ENCODE data around the gene DCLRE1A. TPM values are rescaled to one million over a fixed set of nuclear protein-coding genes. Genes with fewer than 3 reads are reported as not detected.

Gene DCLRE1A
- total and polyA plus RNA-seq, 2 donors (not counting 1 experiment from before 2014, with no cell fraction given) = 1.4 to 2.4 TPM

- ATAC-seq (ENCODE audit: low read depth) = no peak
- H3K79me2 ChIP-seq (ENCODE audit: control insufficient read depth, insufficient read depth, low read length) = no peaks in the 10 kb centered on the region
- no peaks in the 10 kb centered on the region for H3K27me3 ChIP-seq (replicated peaks in 1 of 4; ENCODE audit: control extremely low read depth in 1 of 4, control insufficient read depth in 3 of 4, insufficient read depth in 4 of 4, low read length in 3 of 4)
- POLR2A ChIA-PET = no interaction called here
- peaks cover 0 to 38% of the 10 kb centered on the region in 2 experiments for H3K36me3 ChIP-seq (replicated peaks in 1 of 2; ENCODE audit: control extremely low read depth in 1 of 2, control insufficient read depth in 1 of 2, extremely low read depth in 1 of 2, insufficient read depth in 2 of 2, low read length in 1 of 2)
- H3K4me2 ChIP-seq (replicated peaks; ENCODE audit: low read depth, low read length, poor library complexity, severe bottlenecking) = no peak overlapping the region
- H3K27ac ChIP-seq (ENCODE audit: low read length in 2 of 2) = no peak overlapping the region
- TF ChIP-seq, protein P1, sequence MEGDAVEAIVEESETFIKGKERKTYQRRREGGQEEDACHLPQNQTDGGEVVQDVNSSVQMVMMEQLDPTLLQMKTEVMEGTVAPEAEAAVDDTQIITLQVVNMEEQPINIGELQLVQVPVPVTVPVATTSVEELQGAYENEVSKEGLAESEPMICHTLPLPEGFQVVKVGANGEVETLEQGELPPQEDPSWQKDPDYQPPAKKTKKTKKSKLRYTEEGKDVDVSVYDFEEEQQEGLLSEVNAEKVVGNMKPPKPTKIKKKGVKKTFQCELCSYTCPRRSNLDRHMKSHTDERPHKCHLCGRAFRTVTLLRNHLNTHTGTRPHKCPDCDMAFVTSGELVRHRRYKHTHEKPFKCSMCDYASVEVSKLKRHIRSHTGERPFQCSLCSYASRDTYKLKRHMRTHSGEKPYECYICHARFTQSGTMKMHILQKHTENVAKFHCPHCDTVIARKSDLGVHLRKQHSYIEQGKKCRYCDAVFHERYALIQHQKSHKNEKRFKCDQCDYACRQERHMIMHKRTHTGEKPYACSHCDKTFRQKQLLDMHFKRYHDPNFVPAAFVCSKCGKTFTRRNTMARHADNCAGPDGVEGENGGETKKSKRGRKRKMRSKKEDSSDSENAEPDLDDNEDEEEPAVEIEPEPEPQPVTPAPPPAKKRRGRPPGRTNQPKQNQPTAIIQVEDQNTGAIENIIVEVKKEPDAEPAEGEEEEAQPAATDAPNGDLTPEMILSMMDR (IDR thresholded peaks at IDR 0.05) = no peak
- no peak for TF ChIP-seq EZH2 (IDR thresholded peaks at IDR 0.05; ENCODE audit: borderline replicate concordance, insufficient read depth, low read depth, low read length, poor library complexity, severe bottlenecking)
- H3K4me3 ChIP-seq (ENCODE audit: control extremely low read depth in 1 of 5, extremely low read depth in 1 of 5, insufficient read depth in 1 of 5, low read depth in 2 of 5, low read length in 4 of 5) = no peak overlapping the region
- H3K9me3 ChIP-seq (ENCODE audit: control extremely low read depth in 1 of 3, control insufficient read depth in 2 of 3, insufficient read depth in 1 of 3, low read length in 2 of 3) = no peaks in the 10 kb centered on the region
- H3K9ac ChIP-seq (ENCODE audit: low read length) = no peak overlapping the region
- Mint-ChIP-seq H3K4me1 (no peaks in the 10 kb centered on the region), H3K9me3 (ENCODE audit: insufficient read depth) (no peaks in the 10 kb centered on the region), H3K27me3 (no peaks in the 10 kb centered on the region), H3K4me3 (no peak overlapping the region), H3K27ac (no peak overlapping the region)
- CTCF ChIA-PET = interaction anchor here (0.6 kb wide), 1 partner anchor 13 kb away, joined by 3 read pairs; no protein-coding TSS in a partner anchor
- 40% methylated on average over 1 of the region's 4 CpGs for WGBS (ENCODE audit: insufficient coverage)
- intact Hi-C loops (cut with micrococcal nuclease) = no loop called here
- H4K20me1 ChIP-seq (ENCODE audit: control insufficient read depth, insufficient read depth, low read length, poor library complexity, severe bottlenecking) = peaks cover 6% of the 10 kb centered on the region
- no peaks in the 10 kb centered on the region for H3K4me1 ChIP-seq (ENCODE audit: control insufficient read depth in 2 of 2, insufficient read depth in 2 of 2, low read length in 2 of 2)
- DNase-seq = no peak
- no peak overlapping the region for H2AFZ ChIP-seq (ENCODE audit: insufficient read depth, low read depth, low read length, poor library complexity, severe bottlenecking)
These were observed 36.9 kb upstream of the DCLRE1A start for GRCh38 chr10:113890769-113891168.

DNA sequence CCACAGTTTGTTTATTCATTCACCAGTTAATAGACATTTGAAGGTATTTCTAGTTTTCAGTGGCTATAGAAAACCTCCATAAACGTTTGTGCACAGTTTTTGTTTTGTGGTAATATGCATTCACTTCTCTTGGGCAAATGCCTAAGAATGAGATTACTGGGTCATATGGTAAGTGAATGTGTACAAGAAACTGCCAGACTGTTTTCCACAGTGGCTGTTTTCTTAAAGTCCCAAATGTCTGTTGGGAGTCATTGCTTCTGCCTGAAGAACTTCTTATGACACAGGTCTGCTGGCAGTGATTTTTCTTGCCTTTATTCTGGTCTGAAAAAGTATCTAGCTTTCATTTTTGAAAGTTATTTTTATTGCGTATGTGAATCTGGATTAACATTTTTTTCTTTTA lies 36.0 kb upstream of the DCLRE1A start:
- Mint-ChIP-seq H3K27me3 (no peaks in the 10 kb centered on the region), H3K4me3 (no peak overlapping the region), H3K27ac (no peak overlapping the region), H3K4me1 (no peaks in the 10 kb centered on the region), H3K9me3 (ENCODE audit: insufficient read depth) (no peaks in the 10 kb centered on the region)
- DNase-seq = no peak
- peaks cover 2 to 42% of the 10 kb centered on the region in 2 experiments for H3K36me3 ChIP-seq (replicated peaks in 1 of 2; ENCODE audit: control extremely low read depth in 1 of 2, control insufficient read depth in 1 of 2, extremely low read depth in 1 of 2, insufficient read depth in 2 of 2, low read length in 1 of 2)
- no peak overlapping the region for H3K4me2 ChIP-seq (replicated peaks; ENCODE audit: low read depth, low read length, poor library complexity, severe bottlenecking)
- no peaks in the 10 kb centered on the region for H3K9me3 ChIP-seq (ENCODE audit: control extremely low read depth in 1 of 3, control insufficient read depth in 2 of 3, insufficient read depth in 1 of 3, low read length in 2 of 3)
- no peak for ATAC-seq (ENCODE audit: low read depth)
- CTCF ChIA-PET = no interaction called here
- H3K4me1 ChIP-seq (ENCODE audit: control insufficient read depth in 2 of 2, insufficient read depth in 2 of 2, low read length in 2 of 2) = no peaks in the 10 kb centered on the region
- H2AFZ ChIP-seq (ENCODE audit: insufficient read depth, low read depth, low read length, poor library complexity, severe bottlenecking) = no peak overlapping the region
- POLR2A ChIA-PET = no interaction called here
- H3K9ac ChIP-seq (ENCODE audit: low read length) = no peak overlapping the region
- no peak overlapping the region for H3K4me3 ChIP-seq (ENCODE audit: control extremely low read depth in 1 of 5, extremely low read depth in 1 of 5, insufficient read depth in 1 of 5, low read depth in 2 of 5, low read length in 4 of 5)
- TF ChIP-seq, protein P1 (IDR thresholded peaks at IDR 0.05) = no peak
- no peak for TF ChIP-seq EZH2 (IDR thresholded peaks at IDR 0.05; ENCODE audit: borderline replicate concordance, insufficient read depth, low read depth, low read length, poor library complexity, severe bottlenecking)
- H3K27me3 ChIP-seq (replicated peaks in 1 of 4; ENCODE audit: control extremely low read depth in 1 of 4, control insufficient read depth in 3 of 4, insufficient read depth in 4 of 4, low read length in 3 of 4) = no peaks in the 10 kb centered on the region
- no peak overlapping the region for H3K27ac ChIP-seq (ENCODE audit: low read length in 2 of 2)
- peaks cover 6% of the 10 kb centered on the region for H4K20me1 ChIP-seq (ENCODE audit: control insufficient read depth, insufficient read depth, low read length, poor library complexity, severe bottlenecking)
- 100% methylated on average over 1 of the region's 2 CpGs for WGBS (ENCODE audit: insufficient coverage)
- H3K79me2 ChIP-seq (ENCODE audit: control insufficient read depth, insufficient read depth, low read length) = no peaks in the 10 kb centered on the region
- intact Hi-C loops (cut with micrococcal nuclease) = no loop called here

All from B cell (primary cell).